ENCODE data around the gene RHBDF2. TPM values are rescaled to one million over a fixed set of nuclear protein-coding genes. Genes with fewer than 3 reads are reported as not detected.

Gene RHBDF2
- total RNA-seq, 1 experiment from 2014 or later = 33.0 TPM

GRCh38 chr17:76537288-76537577 is 36.0 kb upstream of the RHBDF2 start:
- H3K27me3 Mint-ChIP-seq (ENCODE audit: low read depth) = peaks cover 51% of the 10 kb centered on the region
- peak; percentile 43; the same call in 1 of the 2 replicates for TF ChIP-seq E2F5 (CRISPR knock-in tag; IDR thresholded peaks at IDR 0.05)
- no peak for TF ChIP-seq CTCF (IDR thresholded peaks at IDR 0.05)
- TF ChIP-seq CBFB (CRISPR knock-in tag; IDR thresholded peaks at IDR 0.05; ENCODE audit: low read depth) = no peak
- no peak for TF ChIP-seq GABPB1 (CRISPR knock-in tag; IDR thresholded peaks at IDR 0.05)
- TF ChIP-seq ZNF219 (CRISPR knock-in tag; IDR thresholded peaks at IDR 0.05; ENCODE audit: borderline replicate concordance) = no peak
- no peak for TF ChIP-seq ETV6 (CRISPR knock-in tag; IDR thresholded peaks at IDR 0.05)
- TF ChIP-seq FOXP1 (CRISPR knock-in tag; IDR thresholded peaks at IDR 0.05; ENCODE audit: borderline replicate concordance) = no peak; the same call in 1 of the 2 replicates
- TF ChIP-seq, protein P1, sequence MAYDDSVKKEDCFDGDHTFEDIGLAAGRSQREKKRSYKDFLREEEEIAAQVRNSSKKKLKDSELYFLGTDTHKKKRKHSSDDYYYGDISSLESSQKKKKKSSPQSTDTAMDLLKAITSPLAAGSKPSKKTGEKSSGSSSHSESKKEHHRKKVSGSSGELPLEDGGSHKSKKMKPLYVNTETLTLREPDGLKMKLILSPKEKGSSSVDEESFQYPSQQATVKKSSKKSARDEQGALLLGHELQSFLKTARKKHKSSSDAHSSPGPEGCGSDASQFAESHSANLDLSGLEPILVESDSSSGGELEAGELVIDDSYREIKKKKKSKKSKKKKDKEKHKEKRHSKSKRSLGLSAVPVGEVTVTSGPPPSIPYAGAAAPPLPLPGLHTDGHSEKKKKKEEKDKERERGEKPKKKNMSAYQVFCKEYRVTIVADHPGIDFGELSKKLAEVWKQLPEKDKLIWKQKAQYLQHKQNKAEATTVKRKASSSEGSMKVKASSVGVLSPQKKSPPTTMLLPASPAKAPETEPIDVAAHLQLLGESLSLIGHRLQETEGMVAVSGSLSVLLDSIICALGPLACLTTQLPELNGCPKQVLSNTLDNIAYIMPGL (CRISPR knock-in tag; IDR thresholded peaks at IDR 0.05) = 0 out of 2 replicates have a peak, but pooled peaks have one; percentile 24
- no peak for TF ChIP-seq FOXK1 (CRISPR knock-in tag; IDR thresholded peaks at IDR 0.05)
- peak; percentile 69; the same call in 1 of the 2 replicates for TF ChIP-seq ZNF121 (CRISPR knock-in tag; IDR thresholded peaks at IDR 0.05)
- TF ChIP-seq MAX (CRISPR knock-in tag; IDR thresholded peaks at IDR 0.05) = no peak
- H3K36me3 Mint-ChIP-seq = no peaks in the 10 kb centered on the region; the same call in 1 of the 2 replicates
- peak; percentile 44 for DNase-seq (ENCODE audit: low spot score)
- peaks cover 30% of the 10 kb centered on the region for H3K4me1 Mint-ChIP-seq
- peak overlapping the region; percentile 68 for H3K4me3 Mint-ChIP-seq
- no peak overlapping the region for H3K27ac Mint-ChIP-seq
- CTCF ChIA-PET = interaction anchor here (0.5 to 9.7 kb wide), 8 partner anchors 9 to 171 kb away, joined by 3 to 123 read pairs (median 4); no protein-coding TSS in a partner anchor
- POLR2A ChIA-PET = interaction anchor here (1.0 kb wide), 1 partner anchor 20 kb away, joined by 3 read pairs; no protein-coding TSS in a partner anchor
- H3K9me3 Mint-ChIP-seq = no peaks in the 10 kb centered on the region
- ATAC-seq = peak; percentile 5; the same call in 1 of the 2 replicates

DNA sequence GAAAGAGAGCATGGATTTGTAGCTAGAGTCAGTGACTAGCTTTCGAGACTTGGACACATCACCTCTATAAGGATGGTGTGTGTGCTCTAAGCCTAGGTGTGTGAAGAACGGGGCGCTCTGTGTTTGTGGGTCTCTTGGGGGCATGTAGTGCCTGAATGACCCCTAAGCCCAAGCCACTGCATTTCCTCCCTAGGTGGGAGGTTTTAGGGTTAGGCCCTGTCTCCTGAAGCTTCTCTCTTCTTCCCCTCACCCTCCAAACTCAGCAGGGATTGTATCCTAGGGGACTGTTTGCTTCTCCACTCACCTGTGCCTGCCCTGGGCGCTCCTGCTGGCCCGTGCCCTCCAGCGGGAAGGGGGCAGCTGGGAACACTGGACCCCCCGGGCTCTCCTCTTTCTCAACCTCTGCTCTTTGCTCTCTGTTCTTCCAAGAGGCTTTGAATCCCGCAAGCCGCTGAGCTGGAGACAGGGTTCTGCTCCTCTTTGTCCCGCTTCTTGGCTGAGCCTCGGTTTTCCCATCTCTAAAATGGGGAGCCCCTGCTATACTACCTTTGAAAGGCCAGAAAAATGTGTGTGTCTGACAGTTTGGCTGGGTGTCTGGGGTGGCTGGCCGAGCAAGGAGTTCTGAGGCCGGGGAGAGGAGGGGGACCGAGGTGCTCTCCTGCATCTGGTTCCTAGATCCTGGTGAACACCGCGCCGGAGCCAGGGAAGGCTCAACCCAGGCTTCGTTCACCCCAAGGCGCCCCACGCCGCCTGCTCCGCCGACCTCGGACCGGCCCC is 35.5 kb upstream of the RHBDF2 start:
- TF ChIP-seq MXD4 (CRISPR knock-in tag; IDR thresholded peaks at IDR 0.05; ENCODE audit: borderline replicate concordance) (no peak), GTF2I (CRISPR knock-in tag; conservative IDR thresholded peaks at IDR 0.05) (peak; percentile 84; the same call in 1 of the 2 replicates), E2F1 (CRISPR knock-in tag; IDR thresholded peaks at IDR 0.05) (no peak)
- DNase-seq (ENCODE audit: low spot score) (no peak), ATAC-seq (no peak)
- Mint-ChIP-seq H3K27me3 (ENCODE audit: low read depth) (peaks cover 47% of the 10 kb centered on the region), H3K9me3 (no peaks in the 10 kb centered on the region), H3K27ac (no peak overlapping the region), H3K36me3 (no peaks in the 10 kb centered on the region; the same call in 1 of the 2 replicates), H3K4me3 (peak overlapping the region; percentile 68), H3K4me1 (peaks cover 26% of the 10 kb centered on the region)
- ChIA-PET POLR2A (interaction anchor here (1.0 kb wide), 1 partner anchor 21 kb away, joined by 3 read pairs; no protein-coding TSS in a partner anchor), CTCF (interaction anchor here (0.5 to 9.7 kb wide), 10 partner anchors 9 to 183 kb away, joined by 3 to 123 read pairs (median 3); partner anchors contain the start of gene PRPSAP1)

All from WTC11 (cell line).